Liver (tissue), 9 donors: ENCODE measurements around the gene STRBP. TPM values are rescaled to one million over a fixed set of nuclear protein-coding genes. Genes with fewer than 3 reads are reported as not detected.

Source experiments
- DNase-seq: peaks from one replicate; pipeline ENCODE4 v3.0.0-alpha.2; 2017; ENCODE audit warnings: low spot score
- H3K27ac ChIP-seq, 2 donors: one replicate each; pipeline ENCODE4 v1.7.0; 2013; ENCODE audit warnings: inconsistent platforms in 2 of 2, low read length in 2 of 2, control low read depth in 1 of 2, low read depth in 1 of 2, mild to moderate bottlenecking in 1 of 2
- H3K27me3 ChIP-seq, 4 donors: one replicate each; pipeline versions ENCODE4 v1.6.1 to v1.7.0; 2013; ENCODE audit warnings: low read length in 3 of 4, inconsistent platforms in 1 of 4, mild to moderate bottlenecking in 1 of 4, moderate library complexity in 1 of 4; ENCODE audit not compliant: control insufficient read depth in 4 of 4, insufficient read depth in 4 of 4
- H3K36me3 ChIP-seq, 4 donors: one replicate each; pipeline versions ENCODE4 v1.6.1 to v1.7.0; 2013; ENCODE audit warnings: low read length in 3 of 4, mild to moderate bottlenecking in 3 of 4, low read depth in 1 of 4, moderate library complexity in 1 of 4; ENCODE audit not compliant: control insufficient read depth in 4 of 4, insufficient read depth in 3 of 4
- H3K4me1 ChIP-seq, 4 donors: one replicate each; pipeline versions ENCODE4 v1.6.1 to v1.7.0; 2013; ENCODE audit warnings: low read length in 3 of 4, mild to moderate bottlenecking in 3 of 4, moderate library complexity in 1 of 4; ENCODE audit not compliant: control insufficient read depth in 4 of 4, insufficient read depth in 4 of 4
- H3K4me3 ChIP-seq, 3 donors: one replicate each; pipeline versions ENCODE4 v1.6.1 to v1.7.0; 2013; ENCODE audit warnings: low read length in 3 of 3, control low read depth in 1 of 3, low read depth in 1 of 3, mild to moderate bottlenecking in 1 of 3
- H3K9ac ChIP-seq, 2 donors: one replicate each; pipeline ENCODE4 v1.7.0; 2013; ENCODE audit warnings: low read length in 2 of 2, mild to moderate bottlenecking in 2 of 2, moderate library complexity in 2 of 2, control low read depth in 1 of 2, low read depth in 1 of 2
- H3K9me3 ChIP-seq, 4 donors: one replicate each; pipeline versions ENCODE4 v1.6.1 to v1.7.0; 2013; ENCODE audit warnings: low read length in 3 of 4; ENCODE audit not compliant: control insufficient read depth in 4 of 4
- CTCF ChIP-seq: fragments of 150-350 bp; IDR thresholded peaks from 2 replicates; pipeline ENCODE4 v1.5.1; 2017; ENCODE audit warnings: improper control_type of control experiment, low read depth, low read length; ENCODE audit not compliant: missing input control
- EGR1 ChIP-seq, 2 donors: IDR thresholded peaks; 2 replicates each; pipeline ENCODE4 v1.6.1; 2016 to 2018; ENCODE audit warnings: antibody characterized with exemption in 2 of 2, low read depth in 2 of 2
- FOXA1 ChIP-seq: IDR thresholded peaks from 2 replicates; pipeline ENCODE4 v1.6.1; 2016; ENCODE audit warnings: antibody characterized with exemption
- FOXA2 ChIP-seq: IDR thresholded peaks from 2 replicates; pipeline ENCODE4 v1.6.1; 2016; ENCODE audit warnings: antibody characterized with exemption
- GABPA ChIP-seq, 2 donors: IDR thresholded peaks in 1 of 2; conservative IDR thresholded peaks in 1 of 2; 2 replicates each; pipeline ENCODE4 v1.6.1; 2016; ENCODE audit warnings: antibody characterized with exemption in 2 of 2, mild to moderate bottlenecking in 1 of 2, moderate library complexity in 1 of 2
- HNF4A ChIP-seq, 2 donors: conservative IDR thresholded peaks; 2 replicates each; pipeline ENCODE4 v1.6.1; 2016; ENCODE audit warnings: antibody characterized with exemption in 2 of 2, mild to moderate bottlenecking in 2 of 2
- HNF4G ChIP-seq: IDR thresholded peaks from 2 replicates; pipeline ENCODE4 v1.6.1; 2016; ENCODE audit warnings: antibody characterized with exemption
- JUND ChIP-seq, 2 donors: IDR thresholded peaks; 2 replicates each; pipeline ENCODE4 v1.6.1; 2016; ENCODE audit warnings: antibody characterized with exemption in 2 of 2
- MAX ChIP-seq: IDR thresholded peaks from 2 replicates; pipeline ENCODE4 v1.6.1; 2016; ENCODE audit warnings: antibody characterized with exemption
- NR2F2 ChIP-seq: IDR thresholded peaks from 2 replicates; pipeline ENCODE4 v1.6.1; 2016; ENCODE audit warnings: antibody characterized with exemption
- RAD21 ChIP-seq, 2 donors: IDR thresholded peaks; 2 replicates each; pipeline ENCODE4 v1.6.1; 2016; ENCODE audit warnings: antibody characterized with exemption in 2 of 2, mild to moderate bottlenecking in 2 of 2
- RXRA ChIP-seq, 2 donors: IDR thresholded peaks; 2 replicates each; pipeline ENCODE4 v1.6.1; 2017 to 2018; ENCODE audit warnings: antibody characterized with exemption in 2 of 2, mild to moderate bottlenecking in 1 of 2
- SP1 ChIP-seq: IDR thresholded peaks from 2 replicates; pipeline ENCODE4 v1.6.1; 2018; ENCODE audit warnings: antibody characterized with exemption, mild to moderate bottlenecking
- TAF1 ChIP-seq: conservative IDR thresholded peaks from 2 replicates; pipeline ENCODE4 v1.6.1; 2016; ENCODE audit warnings: antibody characterized with exemption, mild to moderate bottlenecking
- YY1 ChIP-seq: IDR thresholded peaks from 2 replicates; pipeline ENCODE4 v1.6.1; 2016; ENCODE audit warnings: antibody characterized with exemption, mild to moderate bottlenecking
- ZBTB33 ChIP-seq: IDR thresholded peaks from 2 replicates; pipeline ENCODE4 v1.6.1; 2016; ENCODE audit warnings: antibody characterized with exemption
- WGBS: extraction: QIAGEN DNeasy Blood & Tissue Kit; methylation state at CpG from one replicate; pipeline ENCODE4 v1.1.7; 2013; 5-methylcytosine and 5-hydroxymethylcytosine counted together
- polyA plus RNA-seq, 2 donors: library from polyadenylated mRNA; stranded (reverse) in 1 of 2; unstranded in 1 of 2; fragments of 200-250 nt in 1 of 2; fragments of >200 nt in 1 of 2; fragmentation: Nextera tagmentation in 1 of 2; extraction: Ambion mirVana in 1 of 2; gene quantifications; one replicate each; pipeline versions ENCODE4 v1.2.1 to v1.2.3, GENCODE V29; 2013 to 2015
- total RNA-seq, 2 donors: library from RNA; depleted of rRNA; stranded (reverse); fragments of >200 nt; gene quantifications; one replicate each; pipeline ENCODE4 v1.2.3, GENCODE V29; 2014
- TF ChIP-seq, protein P1 (sequence below): IDR thresholded peaks from 2 replicates; pipeline ENCODE4 v1.6.1; 2016; ENCODE audit warnings: antibody characterized with exemption
- donor health status: healthy.
- donor health status: healthy.
- donor health status: healthy.
- donor health status: healthy.
- donor health status: healthy.

Gene STRBP
- total and polyA plus RNA-seq, 4 donors: 4.3 to 17.2 (median 8.5) TPM

DNA sequence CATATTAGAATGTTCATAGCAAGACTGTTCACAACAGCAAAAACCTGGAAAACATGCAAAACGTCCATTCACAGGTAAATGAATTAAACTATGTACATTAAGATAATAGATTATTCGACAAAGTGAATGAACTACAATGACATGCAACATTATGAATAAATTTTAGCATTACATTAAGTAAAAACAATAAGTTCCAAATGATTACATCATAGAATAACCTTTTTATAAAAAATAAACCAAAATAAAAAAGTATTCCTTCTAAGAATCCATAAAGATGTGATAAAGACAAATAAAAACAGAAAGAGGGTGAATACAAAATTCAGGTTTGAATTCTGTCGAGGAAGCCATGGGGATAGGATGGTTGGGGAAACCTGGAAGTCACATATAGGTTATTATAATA lies 57.3 kb downstream of the STRBP start:
- 94% methylated on average over 3 of the region's 3 CpGs for WGBS
- no peak overlapping the region for H3K27ac ChIP-seq

DNA sequence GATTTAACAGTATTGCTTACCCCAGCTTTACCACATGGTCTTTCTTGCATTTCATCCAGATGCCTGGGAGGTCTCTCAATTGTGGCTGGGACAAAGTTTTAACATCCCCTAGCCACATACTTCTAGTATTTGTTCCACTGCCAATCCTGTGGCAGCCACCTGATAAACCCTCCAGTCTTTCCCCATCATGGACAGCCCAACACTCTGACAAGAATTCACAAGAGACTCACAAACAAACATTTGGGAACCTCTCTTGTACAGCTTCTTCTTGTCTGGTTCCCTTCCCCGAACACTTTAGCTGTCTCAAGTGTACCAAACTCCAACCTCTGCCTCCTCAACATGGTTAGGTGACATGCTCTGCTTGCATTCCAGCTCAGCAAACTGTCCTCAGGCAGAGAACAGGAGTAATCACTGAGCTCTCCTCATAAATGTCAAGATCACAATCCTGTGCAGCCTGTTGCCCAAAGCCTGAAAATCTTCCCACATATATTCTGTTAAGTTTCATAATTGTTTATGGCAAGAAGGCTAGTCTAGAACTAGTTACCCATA lies 59.7 kb downstream of the STRBP start:
- no peak overlapping the region for H3K4me3 ChIP-seq
- no peak overlapping the region for H3K9ac ChIP-seq
- H3K9me3 ChIP-seq: no peaks in the 10 kb centered on the region
- H3K36me3 ChIP-seq: peaks cover 0 to 2% (median 0%) of the 10 kb centered on the region in 4 donors
- DNase-seq: no peak
- no peak overlapping the region for H3K27ac ChIP-seq
- TF ChIP-seq, protein P1, sequence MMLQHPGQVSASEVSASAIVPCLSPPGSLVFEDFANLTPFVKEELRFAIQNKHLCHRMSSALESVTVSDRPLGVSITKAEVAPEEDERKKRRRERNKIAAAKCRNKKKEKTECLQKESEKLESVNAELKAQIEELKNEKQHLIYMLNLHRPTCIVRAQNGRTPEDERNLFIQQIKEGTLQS: no peak
- TF ChIP-seq SP1: no peak
- no peak for TF ChIP-seq FOXA2
- no peak for TF ChIP-seq TAF1
- TF ChIP-seq HNF4G: no peak
- no peak for TF ChIP-seq MAX
- TF ChIP-seq NR2F2: no peak
- no peak for TF ChIP-seq RAD21 (IDR thresholded peaks at IDR 0.05)
- TF ChIP-seq ZBTB33: no peak
- TF ChIP-seq JUND (IDR thresholded peaks at IDR 0.05): no peak
- 98% methylated on average over 1 of the region's 1 CpG for WGBS
- no peaks in the 10 kb centered on the region for H3K4me1 ChIP-seq
- no peaks in the 10 kb centered on the region for H3K27me3 ChIP-seq

More for the DNA sequence above, 57.3 kb downstream of the STRBP start:
- no peak for DNase-seq
- Histone ChIP-seq H3K4me3 (no peak overlapping the region), H3K9ac (no peak overlapping the region), H3K36me3 (peaks cover 0 to 2% (median 0%) of the 10 kb centered on the region in 4 donors), H3K27me3 (no peaks in the 10 kb centered on the region), H3K4me1 (no peaks in the 10 kb centered on the region), H3K9me3 (no peaks in the 10 kb centered on the region)
- no peak for TF ChIP-seq HNF4A (conservative IDR thresholded peaks at IDR 0.05)
- TF ChIP-seq RXRA (IDR thresholded peaks at IDR 0.05): no peak
- no peak for TF ChIP-seq EGR1 (IDR thresholded peaks at IDR 0.05; ENCODE audit: low read depth in 2 of 2)
- no peak for TF ChIP-seq RAD21 (IDR thresholded peaks at IDR 0.05)
- no peak for TF ChIP-seq CTCF
- TF ChIP-seq FOXA2: no peak
- TF ChIP-seq GABPA (IDR thresholded peaks at IDR 0.05 in 1 of 2, conservative IDR thresholded peaks at IDR 0.05 in 1 of 2): no peak
- TF ChIP-seq NR2F2: no peak

GRCh38 chr9:123206065-123206464 lies 62.3 kb downstream of the STRBP start:
- H3K9ac ChIP-seq: no peak overlapping the region
- TF ChIP-seq HNF4G (no peak), NR2F2 (no peak), FOXA1 (no peak), JUND (IDR thresholded peaks at IDR 0.05) (no peak), ZBTB33 (no peak), YY1 (no peak), MAX (no peak), CTCF (no peak), GABPA (IDR thresholded peaks at IDR 0.05 in 1 of 2, conservative IDR thresholded peaks at IDR 0.05 in 1 of 2) (no peak)
- TF ChIP-seq, protein P1: no peak

More at GRCh38 chr9:123206065-123206464, 62.3 kb downstream of the STRBP start:
- Histone ChIP-seq H3K36me3 (no peaks in the 10 kb centered on the region), H3K4me1 (no peaks in the 10 kb centered on the region), H3K4me3 (no peak overlapping the region), H3K27me3 (no peaks in the 10 kb centered on the region), H3K27ac (no peak overlapping the region), H3K9me3 (no peaks in the 10 kb centered on the region)
- no peak for DNase-seq
- 98% methylated on average over 6 of the region's 6 CpGs for WGBS
